Progenitor cell of endocrine pancreas (in vitro differentiated cells): ENCODE results near the gene C11orf98. TPM values are rescaled to one million over a fixed set of nuclear protein-coding genes. Genes with fewer than 3 reads are reported as not detected.
A peak's percentile ranks its signal among the peaks of the same experiment; 100 is the strongest.

Experiments used
- DNase-seq: peaks from one replicate; pipeline ENCODE4 v3.0.0; 2021; ENCODE audit warnings: low spot score; ENCODE audit not compliant: unreplicated experiment
- H3K27ac Mint-ChIP-seq: 2 replicates; pipeline ENCODE4 v1.8.0; 2021; ENCODE audit warnings: mild to moderate bottlenecking, moderate library complexity, mixed read lengths
- H3K27me3 Mint-ChIP-seq: 2 replicates; pipeline ENCODE4 v1.8.0; 2021; ENCODE audit warnings: mixed read lengths
- H3K36me3 Mint-ChIP-seq: 2 replicates; pipeline ENCODE4 v1.8.0; 2022; ENCODE audit warnings: mixed read lengths; ENCODE audit not compliant: insufficient read depth
- H3K4me1 Mint-ChIP-seq: 2 replicates; pipeline ENCODE4 v1.8.0; 2021; ENCODE audit warnings: low read depth, mixed read lengths
- H3K4me3 Mint-ChIP-seq: 2 replicates; pipeline ENCODE4 v1.8.0; 2021; ENCODE audit warnings: low read depth, mild to moderate bottlenecking, moderate library complexity, mixed read lengths
- H3K9me3 Mint-ChIP-seq: 2 replicates; pipeline ENCODE4 v1.8.0; 2021; ENCODE audit warnings: low read depth, mixed read lengths
- CTCF ChIP-seq: fragments of 200-600 bp; sonication (generic); IDR thresholded peaks from one replicate; pipeline ENCODE4 v1.5.0; 2021; ENCODE audit warnings: antibody characterized with exemption, mild to moderate bottlenecking; ENCODE audit not compliant: unreplicated experiment
- total RNA-seq: library from RNA; stranded (reverse); gene quantifications from 2 replicates; pipeline ENCODE4 v1.2.1, GENCODE V29; 2021

Gene C11orf98
- total RNA-seq, 1 donor from 2014 or later = 71.7 TPM

GRCh38 chr11:62689421-62690183, 24.6 kb upstream of the C11orf98 start, which contains the start of gene LRRN4CL:
Gene LRRN4CL (minus strand): TSS chr11:62689530. CDS start chr11:62688508, 1,022 bp downstream.
- Mint-ChIP-seq H3K36me3 (peaks cover 8% of the 10 kb centered on the region), H3K27ac (peak within 1 kb of the TSS; percentile 77), H3K9me3 (no peaks in the 10 kb centered on the region), H3K4me1 (no peaks in the 10 kb centered on the region), H3K4me3 (no peak within 1 kb of the TSS), H3K27me3 (no peaks in the 10 kb centered on the region)
- TF ChIP-seq CTCF = no peak
- no peak for DNase-seq

DNA sequence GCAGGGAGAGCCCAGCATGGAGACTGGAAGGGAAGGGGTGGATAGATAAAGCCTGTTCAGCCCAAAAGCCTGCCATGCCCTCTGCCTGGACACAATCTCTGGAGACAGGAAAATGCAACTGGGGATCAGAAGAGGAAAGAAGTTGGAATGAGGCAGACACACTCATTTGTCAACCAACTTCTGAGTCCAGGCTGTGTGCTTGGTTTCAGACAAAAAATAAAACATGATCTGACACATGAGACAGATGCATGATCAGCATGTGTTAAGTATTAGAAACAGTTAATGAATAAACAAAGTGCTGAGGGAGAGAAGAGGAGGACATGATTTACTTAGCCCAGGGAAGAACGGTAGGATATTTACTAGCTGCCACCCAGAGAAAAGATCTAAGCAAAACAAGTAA, 23.5 kb upstream of the C11orf98 start:
- no peak for DNase-seq
- no peaks in the 10 kb centered on the region for H3K9me3 Mint-ChIP-seq
- no peak for TF ChIP-seq CTCF
- no peaks in the 10 kb centered on the region for H3K4me1 Mint-ChIP-seq
- peak overlapping the region; percentile 73 for H3K27ac Mint-ChIP-seq
- H3K36me3 Mint-ChIP-seq = peaks cover 8% of the 10 kb centered on the region
- H3K27me3 Mint-ChIP-seq = no peaks in the 10 kb centered on the region
- no peak overlapping the region for H3K4me3 Mint-ChIP-seq

DNA sequence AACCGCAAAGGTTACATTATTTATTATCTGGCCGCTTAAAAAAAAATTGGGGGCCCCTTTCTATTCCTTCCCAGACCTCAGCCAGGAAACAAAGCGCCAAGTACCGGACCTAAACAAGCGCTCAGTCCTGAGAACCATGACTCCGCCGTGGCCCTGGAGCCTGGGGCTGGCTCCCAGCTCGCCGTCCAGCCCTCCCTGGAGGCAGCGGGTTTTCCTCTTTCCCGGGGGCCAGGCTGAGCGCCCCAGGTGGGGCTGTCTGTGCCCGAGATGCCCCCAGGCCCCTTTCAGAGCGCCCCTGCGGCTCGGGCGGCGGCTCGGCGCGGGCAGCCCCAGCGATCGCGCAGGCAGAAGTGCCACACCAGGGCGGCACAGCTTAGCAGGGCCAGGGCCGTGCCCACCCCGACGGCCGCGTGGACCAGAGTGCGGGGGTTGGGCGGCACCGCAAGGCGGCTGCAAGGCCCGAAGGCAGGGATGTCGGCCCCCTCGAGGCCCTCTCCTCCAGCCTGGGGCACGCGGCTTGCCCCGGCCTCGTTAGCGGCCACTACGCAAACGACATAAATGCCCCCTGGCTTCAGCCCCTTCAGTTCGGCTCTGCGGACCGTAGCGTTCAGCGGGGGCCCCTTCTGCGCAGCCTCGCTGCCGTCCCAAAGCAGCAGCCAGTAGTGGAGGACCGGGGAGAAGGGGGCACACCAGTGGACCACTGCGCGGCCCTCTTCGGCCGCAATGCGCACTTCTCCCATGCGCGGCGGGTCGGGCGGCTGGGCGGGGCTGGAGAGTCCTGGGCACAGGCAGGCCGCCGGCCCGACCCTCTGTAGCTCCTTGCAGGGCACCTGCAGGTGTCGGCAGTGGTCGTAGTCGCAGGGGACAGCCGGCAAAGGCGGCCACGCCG, 22.7 kb upstream of the C11orf98 start:
- peaks cover 6% of the 10 kb centered on the region for H3K36me3 Mint-ChIP-seq
- no peaks in the 10 kb centered on the region for H3K27me3 Mint-ChIP-seq
- no peak overlapping the region for H3K4me3 Mint-ChIP-seq
- H3K9me3 Mint-ChIP-seq = no peaks in the 10 kb centered on the region
- H3K27ac Mint-ChIP-seq = no peak overlapping the region
- H3K4me1 Mint-ChIP-seq = no peaks in the 10 kb centered on the region
- DNase-seq = no peak
- TF ChIP-seq CTCF = no peak

DNA sequence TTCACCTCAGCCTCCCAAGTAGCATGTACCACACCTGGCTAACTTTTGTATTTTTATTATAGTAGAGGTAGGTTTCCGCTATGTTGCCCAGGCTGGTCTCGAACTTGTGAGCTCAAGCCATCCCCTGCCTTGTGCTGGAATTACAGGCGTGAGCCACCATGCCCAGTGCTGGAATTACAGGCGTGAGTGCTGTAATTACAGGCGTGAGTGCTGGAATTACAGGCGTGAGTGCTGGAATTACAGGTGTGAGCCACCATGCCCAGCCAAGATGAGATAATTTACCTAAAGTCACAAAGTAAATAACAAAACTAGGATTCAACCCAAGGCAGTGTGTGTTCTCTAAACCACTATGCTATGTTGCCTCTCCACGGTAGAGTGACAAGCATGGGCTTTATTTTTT, 17.5 kb upstream of the C11orf98 start:
- DNase-seq = no peak
- Mint-ChIP-seq H3K36me3 (peaks cover 4% of the 10 kb centered on the region), H3K27ac (no peak overlapping the region), H3K4me3 (no peak overlapping the region), H3K4me1 (peaks cover 8% of the 10 kb centered on the region), H3K9me3 (no peaks in the 10 kb centered on the region), H3K27me3 (no peaks in the 10 kb centered on the region)
- TF ChIP-seq CTCF = no peak

- no peak for DNase-seq
- peak overlapping the region; percentile 83 for H3K27ac Mint-ChIP-seq
- peak; percentile 50 for TF ChIP-seq CTCF
- peaks cover 8% of the 10 kb centered on the region for H3K36me3 Mint-ChIP-seq
- H3K9me3 Mint-ChIP-seq = no peaks in the 10 kb centered on the region
- H3K4me3 Mint-ChIP-seq = peak overlapping the region; percentile 47
- no peaks in the 10 kb centered on the region for H3K27me3 Mint-ChIP-seq
- H3K4me1 Mint-ChIP-seq = peaks cover 11% of the 10 kb centered on the region
Observed at GRCh38 chr11:62680825-62681240, 15.8 kb upstream of the C11orf98 start.
